ENCODE results near the gene CD99L2. TPM values are rescaled to one million over a fixed set of nuclear protein-coding genes. Genes with fewer than 3 reads are reported as not detected.

Gene CD99L2
- total RNA-seq, 1 experiment from 2014 or later = 7.3 TPM

DNA sequence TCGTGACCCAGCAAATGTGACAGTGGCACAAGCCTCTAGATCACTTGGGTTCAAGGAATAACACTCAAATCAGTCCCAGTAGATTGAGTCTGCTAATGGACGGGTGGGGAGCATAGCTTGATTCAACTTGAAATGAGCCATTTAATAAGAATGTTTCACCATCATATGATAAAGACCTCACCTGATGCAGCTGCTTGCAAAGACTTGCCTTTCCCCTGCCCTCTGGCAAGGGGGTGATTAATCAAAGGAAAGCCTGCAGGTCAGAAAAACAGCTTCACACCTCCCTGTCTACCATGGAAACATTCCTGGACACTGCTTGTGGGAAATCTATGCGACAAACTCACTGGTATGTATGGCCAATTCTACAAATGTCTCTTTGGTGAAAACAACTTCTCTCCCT is 54.5 kb downstream of the CD99L2 start:
- no peak overlapping the region for H3K4ac ChIP-seq (ENCODE audit: low read depth, low read length)
- H3K27ac Mint-ChIP-seq = 0 out of 7 replicates have a peak overlapping the region, but pooled peaks of 1 of the 3 experiments have one; percentile 47
- no peak overlapping the region for H3K9ac ChIP-seq (ENCODE audit: extremely low read depth, insufficient read length, low read length)
- H2BK20ac ChIP-seq (ENCODE audit: low read depth, low read length, poor library complexity, severe bottlenecking) = no peak overlapping the region
- no peak overlapping the region for H3K14ac ChIP-seq (ENCODE audit: insufficient read depth, low read length)
- H3K4me3 Mint-ChIP-seq = no peak overlapping the region
- H3K27ac ChIP-seq (ENCODE audit: insufficient read length, low read depth, low read length) = no peak overlapping the region
- H2AK5ac ChIP-seq (ENCODE audit: insufficient read length, low read length) = no peak overlapping the region
- H2BK5ac ChIP-seq (ENCODE audit: insufficient read length, low read length) = no peak overlapping the region
- no CpG with 5 or more reads among the region's 3 CpGs for WGBS (ENCODE audit: extremely low coverage, insufficient read length, low lambda C conversion rate)
- no peak overlapping the region for H3K23ac ChIP-seq (ENCODE audit: insufficient read length, low read depth, low read length)
- H4K8ac ChIP-seq (replicated peaks; ENCODE audit: insufficient read length, low read depth, low read length) = no peak overlapping the region
- no peaks in the 10 kb centered on the region; a peak in 3 of 4 replicates for H3K4me1 Mint-ChIP-seq
- no peak overlapping the region for H2BK120ac ChIP-seq (ENCODE audit: low read depth, low read length, poor library complexity, severe bottlenecking)
- peaks cover 33 to 57% of the 10 kb centered on the region in 2 experiments for H3K9me3 Mint-ChIP-seq
- peaks cover 0 to 7% (median 0%) of the 10 kb centered on the region in 3 experiments; a peak in 2 of 7 replicates for H3K36me3 Mint-ChIP-seq (ENCODE audit: insufficient read depth in 1 of 3, low read depth in 3 of 3)
- H3T11ph ChIP-seq (ENCODE audit: low read length) = no peak overlapping the region
- no peak overlapping the region for H2BK15ac ChIP-seq (ENCODE audit: low read depth, low read length)
- TF ChIP-seq, protein P1, sequence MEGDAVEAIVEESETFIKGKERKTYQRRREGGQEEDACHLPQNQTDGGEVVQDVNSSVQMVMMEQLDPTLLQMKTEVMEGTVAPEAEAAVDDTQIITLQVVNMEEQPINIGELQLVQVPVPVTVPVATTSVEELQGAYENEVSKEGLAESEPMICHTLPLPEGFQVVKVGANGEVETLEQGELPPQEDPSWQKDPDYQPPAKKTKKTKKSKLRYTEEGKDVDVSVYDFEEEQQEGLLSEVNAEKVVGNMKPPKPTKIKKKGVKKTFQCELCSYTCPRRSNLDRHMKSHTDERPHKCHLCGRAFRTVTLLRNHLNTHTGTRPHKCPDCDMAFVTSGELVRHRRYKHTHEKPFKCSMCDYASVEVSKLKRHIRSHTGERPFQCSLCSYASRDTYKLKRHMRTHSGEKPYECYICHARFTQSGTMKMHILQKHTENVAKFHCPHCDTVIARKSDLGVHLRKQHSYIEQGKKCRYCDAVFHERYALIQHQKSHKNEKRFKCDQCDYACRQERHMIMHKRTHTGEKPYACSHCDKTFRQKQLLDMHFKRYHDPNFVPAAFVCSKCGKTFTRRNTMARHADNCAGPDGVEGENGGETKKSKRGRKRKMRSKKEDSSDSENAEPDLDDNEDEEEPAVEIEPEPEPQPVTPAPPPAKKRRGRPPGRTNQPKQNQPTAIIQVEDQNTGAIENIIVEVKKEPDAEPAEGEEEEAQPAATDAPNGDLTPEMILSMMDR (conservative IDR thresholded peaks at IDR 0.05) = no peak
- H4K20me1 ChIP-seq (ENCODE audit: control insufficient read depth, insufficient read depth, insufficient read length) = no peaks in the 10 kb centered on the region
- no peaks in the 10 kb centered on the region for H3K79me2 ChIP-seq (ENCODE audit: insufficient read depth, low read length)
- H3K27me3 ChIP-seq (ENCODE audit: insufficient read depth, low read length) = no peaks in the 10 kb centered on the region
- peaks cover 4% of the 10 kb centered on the region for H3K79me1 ChIP-seq (ENCODE audit: insufficient read depth, low read depth, low read length, poor library complexity, severe bottlenecking)
- H2AFZ ChIP-seq (ENCODE audit: low read length) = no peak overlapping the region
- no peaks in the 10 kb centered on the region for H3K27me3 Mint-ChIP-seq (ENCODE audit: low read depth)
- no peak overlapping the region for H4K91ac ChIP-seq (ENCODE audit: insufficient read length, low read depth, low read length)
- H3K9me3 ChIP-seq (ENCODE audit: control insufficient read depth, low read depth, low read length) = no peaks in the 10 kb centered on the region
- no peak overlapping the region for H4K5ac ChIP-seq (ENCODE audit: insufficient read length, low read depth, low read length)
- no peak overlapping the region for H2BK12ac ChIP-seq (ENCODE audit: insufficient read length, low read depth, low read length)
- H3K18ac ChIP-seq (ENCODE audit: insufficient read length, low read depth, low read length) = no peak overlapping the region
- H3K4me2 ChIP-seq (ENCODE audit: insufficient read depth, insufficient read length, low read length) = no peak overlapping the region
- no peaks in the 10 kb centered on the region for H3K23me2 ChIP-seq (ENCODE audit: insufficient read length, low read depth, low read length, poor library complexity, severe bottlenecking)
- H3K4me1 ChIP-seq (ENCODE audit: insufficient read depth, low read length) = peaks cover 4% of the 10 kb centered on the region; the same call in 1 of the 2 replicates
- H3K56ac ChIP-seq (ENCODE audit: insufficient read length, low read depth, low read length) = no peak overlapping the region
- DNase-seq = no peak
